Measurements from ENCODE around the gene PHF2.

Gene PHF2

GRCh38 chr9:93662016-93662638 is 85.7 kb downstream of the PHF2 start:
- no peak overlapping the region for H3K23ac ChIP-seq (ENCODE audit: low read length)
- H3K9ac ChIP-seq (ENCODE audit: low read length) = no peak overlapping the region
- H3K27ac ChIP-seq (ENCODE audit: low read depth, low read length) = no peak overlapping the region
- no peaks in the 10 kb centered on the region for H3K79me2 ChIP-seq (ENCODE audit: control insufficient read depth, insufficient read depth, low read length, poor library complexity)
- peaks cover 22 to 47% of the 10 kb centered on the region in 2 experiments for H3K36me3 ChIP-seq (ENCODE audit: control insufficient read depth in 1 of 2, insufficient read depth in 2 of 2, low read length in 2 of 2)
- H3K14ac ChIP-seq (ENCODE audit: low read length) = no peak overlapping the region
- no peaks in the 10 kb centered on the region for H3K79me1 ChIP-seq (ENCODE audit: low read length)
- DNase-seq = no peak
- H2AK5ac ChIP-seq (ENCODE audit: low read length) = no peak overlapping the region
- no peak overlapping the region for H3K4ac ChIP-seq (ENCODE audit: low read depth, low read length)
- no peak overlapping the region for H2AFZ ChIP-seq (ENCODE audit: insufficient read depth, low read length, poor library complexity)
- no peak overlapping the region for H3K4me3 ChIP-seq (ENCODE audit: low read depth, low read length)
- no peaks in the 10 kb centered on the region for H3K27me3 ChIP-seq (ENCODE audit: insufficient read depth, low read length)
- no peak overlapping the region for H3K4me2 ChIP-seq (ENCODE audit: low read length)
- 99% methylated on average over 4 of the region's 4 CpGs for WGBS (ENCODE audit: extremely low coverage, insufficient coverage, insufficient read length)
- H4K91ac ChIP-seq (ENCODE audit: low read depth, low read length) = no peak overlapping the region
- H3K4me1 ChIP-seq (ENCODE audit: control insufficient read depth in 1 of 2, insufficient read depth in 2 of 2, low read length in 2 of 2) = no peaks in the 10 kb centered on the region
- no peak overlapping the region for H2BK12ac ChIP-seq (ENCODE audit: low read length)
- no peak overlapping the region for H2BK120ac ChIP-seq (ENCODE audit: insufficient read depth, low read length, poor library complexity)
- H4K8ac ChIP-seq (ENCODE audit: low read depth, low read length) = no peak overlapping the region
- no peak overlapping the region for H3K18ac ChIP-seq (ENCODE audit: low read length)
- no peak overlapping the region for H4K12ac ChIP-seq (ENCODE audit: low read depth, low read length)
- H2BK5ac ChIP-seq (ENCODE audit: low read depth, low read length, poor library complexity) = no peak overlapping the region
- no peaks in the 10 kb centered on the region for H3K9me3 ChIP-seq (ENCODE audit: insufficient read depth, low read depth, low read length)

GRCh38 chr9:93662952-93663572 is 86.7 kb downstream of the PHF2 start:
- Histone ChIP-seq H3K4me1 (ENCODE audit: control insufficient read depth in 1 of 2, insufficient read depth in 2 of 2, low read length in 2 of 2) (no peaks in the 10 kb centered on the region), H3K79me2 (ENCODE audit: control insufficient read depth, insufficient read depth, low read length, poor library complexity) (no peaks in the 10 kb centered on the region), H2AK5ac (ENCODE audit: low read length) (no peak overlapping the region), H3K9ac (ENCODE audit: low read length) (no peak overlapping the region), H4K91ac (ENCODE audit: low read depth, low read length) (no peak overlapping the region), H3K4me2 (ENCODE audit: low read length) (no peak overlapping the region), H2BK5ac (ENCODE audit: low read depth, low read length, poor library complexity) (no peak overlapping the region), H3K27me3 (ENCODE audit: insufficient read depth, low read length) (no peaks in the 10 kb centered on the region), H3K9me3 (ENCODE audit: insufficient read depth, low read depth, low read length) (no peaks in the 10 kb centered on the region), H3K18ac (ENCODE audit: low read length) (no peak overlapping the region), H4K8ac (ENCODE audit: low read depth, low read length) (no peak overlapping the region), H3K79me1 (ENCODE audit: low read length) (no peaks in the 10 kb centered on the region), H3K4ac (ENCODE audit: low read depth, low read length) (no peak overlapping the region), H4K12ac (ENCODE audit: low read depth, low read length) (no peak overlapping the region), H3K14ac (ENCODE audit: low read length) (no peak overlapping the region), H2BK12ac (ENCODE audit: low read length) (no peak overlapping the region), H3K36me3 (ENCODE audit: control insufficient read depth in 1 of 2, insufficient read depth in 2 of 2, low read length in 2 of 2) (peaks cover 22 to 48% of the 10 kb centered on the region in 2 experiments), H2BK120ac (ENCODE audit: insufficient read depth, low read length, poor library complexity) (no peak overlapping the region), H3K27ac (ENCODE audit: low read depth, low read length) (no peak overlapping the region), H3K23ac (ENCODE audit: low read length) (no peak overlapping the region), H2AFZ (ENCODE audit: insufficient read depth, low read length, poor library complexity) (no peak overlapping the region), H3K4me3 (ENCODE audit: low read depth, low read length) (no peak overlapping the region)
- no peak for DNase-seq
- WGBS (ENCODE audit: extremely low coverage, insufficient coverage, insufficient read length) = no CpG with 5 or more reads among the region's 9 CpGs

- whole genome bisulfite sequencing (ENCODE audit: extremely low coverage, insufficient coverage, insufficient read length) = no CpG with 5 or more reads among the region's 16 CpGs
- H3K4me3 ChIP-seq (ENCODE audit: low read depth, low read length) = no peak overlapping the region
- no peaks in the 10 kb centered on the region for H3K79me1 ChIP-seq (ENCODE audit: low read length)
- H3K4ac ChIP-seq (ENCODE audit: low read depth, low read length) = no peak overlapping the region
- H3K4me1 ChIP-seq (ENCODE audit: control insufficient read depth in 1 of 2, insufficient read depth in 2 of 2, low read length in 2 of 2) = no peaks in the 10 kb centered on the region
- no peak overlapping the region for H3K9ac ChIP-seq (ENCODE audit: low read length)
- H2BK12ac ChIP-seq (ENCODE audit: low read length) = no peak overlapping the region
- DNase-seq = no peak
- H3K18ac ChIP-seq (ENCODE audit: low read length) = no peak overlapping the region
- H4K12ac ChIP-seq (ENCODE audit: low read depth, low read length) = no peak overlapping the region
- H3K9me3 ChIP-seq (ENCODE audit: insufficient read depth, low read depth, low read length) = no peaks in the 10 kb centered on the region
- no peak overlapping the region for H2BK120ac ChIP-seq (ENCODE audit: insufficient read depth, low read length, poor library complexity)
- H3K14ac ChIP-seq (ENCODE audit: low read length) = no peak overlapping the region
- no peak overlapping the region for H2AFZ ChIP-seq (ENCODE audit: insufficient read depth, low read length, poor library complexity)
- no peak overlapping the region for H4K8ac ChIP-seq (ENCODE audit: low read depth, low read length)
- H3K79me2 ChIP-seq (ENCODE audit: control insufficient read depth, insufficient read depth, low read length, poor library complexity) = no peaks in the 10 kb centered on the region
- H4K91ac ChIP-seq (ENCODE audit: low read depth, low read length) = no peak overlapping the region
- no peak overlapping the region for H2BK5ac ChIP-seq (ENCODE audit: low read depth, low read length, poor library complexity)
- no peak overlapping the region for H3K23ac ChIP-seq (ENCODE audit: low read length)
- peaks cover 22 to 42% of the 10 kb centered on the region in 2 experiments for H3K36me3 ChIP-seq (ENCODE audit: control insufficient read depth in 1 of 2, insufficient read depth in 2 of 2, low read length in 2 of 2)
- no peak overlapping the region for H3K27ac ChIP-seq (ENCODE audit: low read depth, low read length)
- H3K4me2 ChIP-seq (ENCODE audit: low read length) = no peak overlapping the region
- H2AK5ac ChIP-seq (ENCODE audit: low read length) = no peak overlapping the region
- no peaks in the 10 kb centered on the region for H3K27me3 ChIP-seq (ENCODE audit: insufficient read depth, low read length)
Observed at GRCh38 chr9:93663877-93664548, 87.6 kb downstream of the PHF2 start.

GRCh38 chr9:93664549-93665120 is 88.3 kb downstream of the PHF2 start:
- no peaks in the 10 kb centered on the region for H3K27me3 ChIP-seq (ENCODE audit: insufficient read depth, low read length)
- H2AFZ ChIP-seq (ENCODE audit: insufficient read depth, low read length, poor library complexity) = no peak overlapping the region
- no peak overlapping the region for H4K12ac ChIP-seq (ENCODE audit: low read depth, low read length)
- no peak overlapping the region for H2AK5ac ChIP-seq (ENCODE audit: low read length)
- DNase-seq = no peak
- H3K23ac ChIP-seq (ENCODE audit: low read length) = no peak overlapping the region
- H2BK120ac ChIP-seq (ENCODE audit: insufficient read depth, low read length, poor library complexity) = no peak overlapping the region
- no peak overlapping the region for H3K9ac ChIP-seq (ENCODE audit: low read length)
- no peak overlapping the region for H3K18ac ChIP-seq (ENCODE audit: low read length)
- no peaks in the 10 kb centered on the region for H3K9me3 ChIP-seq (ENCODE audit: insufficient read depth, low read depth, low read length)
- H3K36me3 ChIP-seq (ENCODE audit: control insufficient read depth in 1 of 2, insufficient read depth in 2 of 2, low read length in 2 of 2) = peaks cover 17 to 39% of the 10 kb centered on the region in 2 experiments
- no peak overlapping the region for H3K4me3 ChIP-seq (ENCODE audit: low read depth, low read length)
- H3K4me1 ChIP-seq (ENCODE audit: control insufficient read depth in 1 of 2, insufficient read depth in 2 of 2, low read length in 2 of 2) = no peaks in the 10 kb centered on the region
- no peaks in the 10 kb centered on the region for H3K79me2 ChIP-seq (ENCODE audit: control insufficient read depth, insufficient read depth, low read length, poor library complexity)
- WGBS (ENCODE audit: extremely low coverage, insufficient coverage, insufficient read length) = no CpG with 5 or more reads among the region's 15 CpGs
- H4K91ac ChIP-seq (ENCODE audit: low read depth, low read length) = no peak overlapping the region
- no peak overlapping the region for H2BK12ac ChIP-seq (ENCODE audit: low read length)
- H3K4me2 ChIP-seq (ENCODE audit: low read length) = no peak overlapping the region
- no peak overlapping the region for H3K14ac ChIP-seq (ENCODE audit: low read length)
- no peak overlapping the region for H3K27ac ChIP-seq (ENCODE audit: low read depth, low read length)
- H3K79me1 ChIP-seq (ENCODE audit: low read length) = no peaks in the 10 kb centered on the region
- H4K8ac ChIP-seq (ENCODE audit: low read depth, low read length) = no peak overlapping the region
- H3K4ac ChIP-seq (ENCODE audit: low read depth, low read length) = no peak overlapping the region
- no peak overlapping the region for H2BK5ac ChIP-seq (ENCODE audit: low read depth, low read length, poor library complexity)
